Tibial nerve (tissue), 3 donors: ENCODE measurements around the gene SIDT1.

Experiments
- POLR2A ChIP-seq, 2 donors: fragments of 450-650 bp; IDR thresholded peaks; one replicate each; pipeline ENCODE4 v1.6.1; 2017; ENCODE audit warnings: antibody characterized with exemption in 2 of 2, mild to moderate bottlenecking in 2 of 2, moderate library complexity in 2 of 2
- TF ChIP-seq, protein P1 (sequence below), 5 experiments: fragments of 200-600 bp in 3 of 5; fragments of 450-650 bp in 2 of 5; sonication (generic) in 3 of 5; IDR thresholded peaks; one replicate each; pipeline ENCODE4 v1.5.1; 2016 to 2019; ENCODE audit warnings: antibody characterized with exemption in 5 of 5, mild to moderate bottlenecking in 3 of 5, moderate library complexity in 2 of 5

GRCh38 chr3:113535898-113536297 lies 3.5 kb downstream of the SIDT1 start:
- TF ChIP-seq, protein P1, sequence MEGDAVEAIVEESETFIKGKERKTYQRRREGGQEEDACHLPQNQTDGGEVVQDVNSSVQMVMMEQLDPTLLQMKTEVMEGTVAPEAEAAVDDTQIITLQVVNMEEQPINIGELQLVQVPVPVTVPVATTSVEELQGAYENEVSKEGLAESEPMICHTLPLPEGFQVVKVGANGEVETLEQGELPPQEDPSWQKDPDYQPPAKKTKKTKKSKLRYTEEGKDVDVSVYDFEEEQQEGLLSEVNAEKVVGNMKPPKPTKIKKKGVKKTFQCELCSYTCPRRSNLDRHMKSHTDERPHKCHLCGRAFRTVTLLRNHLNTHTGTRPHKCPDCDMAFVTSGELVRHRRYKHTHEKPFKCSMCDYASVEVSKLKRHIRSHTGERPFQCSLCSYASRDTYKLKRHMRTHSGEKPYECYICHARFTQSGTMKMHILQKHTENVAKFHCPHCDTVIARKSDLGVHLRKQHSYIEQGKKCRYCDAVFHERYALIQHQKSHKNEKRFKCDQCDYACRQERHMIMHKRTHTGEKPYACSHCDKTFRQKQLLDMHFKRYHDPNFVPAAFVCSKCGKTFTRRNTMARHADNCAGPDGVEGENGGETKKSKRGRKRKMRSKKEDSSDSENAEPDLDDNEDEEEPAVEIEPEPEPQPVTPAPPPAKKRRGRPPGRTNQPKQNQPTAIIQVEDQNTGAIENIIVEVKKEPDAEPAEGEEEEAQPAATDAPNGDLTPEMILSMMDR (IDR thresholded peaks at IDR 0.05): no peak
- no peak for TF ChIP-seq POLR2A (IDR thresholded peaks at IDR 0.05)
